DMS53 treated with DMSO at 0.1 percent for 48 hours (cell line): ENCODE results near the gene ZNF385C.

Source experiments
- DNase-seq: peaks from one replicate; lab custom pipeline; 2025; ENCODE audit not compliant: unreplicated experiment; lab: John Stamatoyannopoulos, UW

ZNF385C gene

GRCh38 chr17:42109086-42109485 is 10.8 kb upstream of the ZNF385C start:
- no peak for DNase-seq

- DNase-seq: no peak
These were observed 9.6 kb upstream of the ZNF385C start for GRCh38 chr17:42107597-42108576.

- DNase-seq: no peak
These were observed 8.9 kb upstream of the ZNF385C start for GRCh38 chr17:42107124-42107523.

- no peak for DNase-seq
These were observed 7.7 kb upstream of the ZNF385C start for GRCh38 chr17:42106009-42106408.

- no peak for DNase-seq
These were observed 6.0 kb upstream of the ZNF385C start for GRCh38 chr17:42104264-42104663.

- no peak for DNase-seq
These were observed 5.1 kb upstream of the ZNF385C start for GRCh38 chr17:42103221-42103954.

- DNase-seq: peak; percentile 9
These were observed 3.4 kb upstream of the ZNF385C start for GRCh38 chr17:42101513-42102292.

GRCh38 chr17:42098730-42099399 is 592 bp upstream of the ZNF385C start:
- no peak for DNase-seq

- DNase-seq: no peak
These were observed 1.7 kb downstream of the ZNF385C start for GRCh38 chr17:42096360-42097111.

- DNase-seq: no peak
These were observed 3.8 kb downstream of the ZNF385C start for GRCh38 chr17:42094375-42095069.

GRCh38 chr17:42092939-42093338 is 5.3 kb downstream of the ZNF385C start:
- DNase-seq: no peak

GRCh38 chr17:42090964-42091790 is 7.1 kb downstream of the ZNF385C start:
- no peak for DNase-seq

- no peak for DNase-seq
These were observed 9.5 kb downstream of the ZNF385C start for GRCh38 chr17:42088736-42089135.

- DNase-seq: no peak
These were observed 10.3 kb downstream of the ZNF385C start for GRCh38 chr17:42087736-42088705.

GRCh38 chr17:42087042-42087701 is 11.1 kb downstream of the ZNF385C start:
- no peak for DNase-seq

GRCh38 chr17:42081516-42082129 is 16.6 kb downstream of the ZNF385C start:
- DNase-seq: no peak
